Right atrium auricular region (tissue), 2 donors: ENCODE data around the gene WASHC4. TPM values are rescaled to one million over a fixed set of nuclear protein-coding genes. Genes with fewer than 3 reads are reported as not detected.

Experiments used
- DNase-seq: peaks from one replicate; pipeline ENCODE4 v3.0.0-alpha.2; 2019; ENCODE audit warnings: low spot score
- H3K27ac ChIP-seq, 2 donors: fragments of 200-600 bp; sonication (generic); 1 replicate in 1 of 2; 2 replicates in 1 of 2; pipeline ENCODE4 v1.5.1; 2016 to 2019
- H3K27me3 ChIP-seq, 2 donors: fragments of 200-600 bp; sonication (generic); one replicate each; pipeline versions ENCODE4 v1.5.1 to v1.6.0; 2017 to 2019
- H3K36me3 ChIP-seq: fragments of 200-600 bp; sonication (generic); one replicate; pipeline ENCODE4 v1.5.1; 2016
- H3K4me1 ChIP-seq, 2 donors: fragments of 200-600 bp; sonication (generic); one replicate each; pipeline versions ENCODE4 v1.5.1 to v1.6.0; 2017 to 2019
- H3K4me3 ChIP-seq, 2 donors: fragments of 200-600 bp; sonication (generic); 1 replicate in 1 of 2; 2 replicates in 1 of 2; pipeline ENCODE4 v1.5.1; 2017 to 2019; ENCODE audit warnings: mild to moderate bottlenecking in 1 of 2, moderate library complexity in 1 of 2
- H3K9me3 ChIP-seq, 2 donors: fragments of 200-600 bp; sonication (generic); one replicate each; pipeline ENCODE4 v1.5.1; 2019
- total RNA-seq, 2 donors: library from RNA; depleted of rRNA; stranded (reverse); fragments of >200 nt; gene quantifications; one replicate each; pipeline ENCODE4 v1.1.0, GENCODE V29; 2016
- TF ChIP-seq, protein P1 (sequence below), 2 donors: fragments of 200-600 bp; sonication (generic); IDR thresholded peaks; one replicate each; pipeline ENCODE4 v1.5.1; 2019; ENCODE audit warnings: antibody characterized with exemption in 2 of 2

WASHC4 gene, protein sequence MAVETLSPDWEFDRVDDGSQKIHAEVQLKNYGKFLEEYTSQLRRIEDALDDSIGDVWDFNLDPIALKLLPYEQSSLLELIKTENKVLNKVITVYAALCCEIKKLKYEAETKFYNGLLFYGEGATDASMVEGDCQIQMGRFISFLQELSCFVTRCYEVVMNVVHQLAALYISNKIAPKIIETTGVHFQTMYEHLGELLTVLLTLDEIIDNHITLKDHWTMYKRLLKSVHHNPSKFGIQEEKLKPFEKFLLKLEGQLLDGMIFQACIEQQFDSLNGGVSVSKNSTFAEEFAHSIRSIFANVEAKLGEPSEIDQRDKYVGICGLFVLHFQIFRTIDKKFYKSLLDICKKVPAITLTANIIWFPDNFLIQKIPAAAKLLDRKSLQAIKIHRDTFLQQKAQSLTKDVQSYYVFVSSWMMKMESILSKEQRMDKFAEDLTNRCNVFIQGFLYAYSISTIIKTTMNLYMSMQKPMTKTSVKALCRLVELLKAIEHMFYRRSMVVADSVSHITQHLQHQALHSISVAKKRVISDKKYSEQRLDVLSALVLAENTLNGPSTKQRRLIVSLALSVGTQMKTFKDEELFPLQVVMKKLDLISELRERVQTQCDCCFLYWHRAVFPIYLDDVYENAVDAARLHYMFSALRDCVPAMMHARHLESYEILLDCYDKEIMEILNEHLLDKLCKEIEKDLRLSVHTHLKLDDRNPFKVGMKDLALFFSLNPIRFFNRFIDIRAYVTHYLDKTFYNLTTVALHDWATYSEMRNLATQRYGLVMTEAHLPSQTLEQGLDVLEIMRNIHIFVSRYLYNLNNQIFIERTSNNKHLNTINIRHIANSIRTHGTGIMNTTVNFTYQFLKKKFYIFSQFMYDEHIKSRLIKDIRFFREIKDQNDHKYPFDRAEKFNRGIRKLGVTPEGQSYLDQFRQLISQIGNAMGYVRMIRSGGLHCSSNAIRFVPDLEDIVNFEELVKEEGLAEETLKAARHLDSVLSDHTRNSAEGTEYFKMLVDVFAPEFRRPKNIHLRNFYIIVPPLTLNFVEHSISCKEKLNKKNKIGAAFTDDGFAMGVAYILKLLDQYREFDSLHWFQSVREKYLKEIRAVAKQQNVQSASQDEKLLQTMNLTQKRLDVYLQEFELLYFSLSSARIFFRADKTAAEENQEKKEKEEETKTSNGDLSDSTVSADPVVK
- 10 to 100 TPM; 19.5 to 23.8 TPM for total RNA-seq

DNA sequence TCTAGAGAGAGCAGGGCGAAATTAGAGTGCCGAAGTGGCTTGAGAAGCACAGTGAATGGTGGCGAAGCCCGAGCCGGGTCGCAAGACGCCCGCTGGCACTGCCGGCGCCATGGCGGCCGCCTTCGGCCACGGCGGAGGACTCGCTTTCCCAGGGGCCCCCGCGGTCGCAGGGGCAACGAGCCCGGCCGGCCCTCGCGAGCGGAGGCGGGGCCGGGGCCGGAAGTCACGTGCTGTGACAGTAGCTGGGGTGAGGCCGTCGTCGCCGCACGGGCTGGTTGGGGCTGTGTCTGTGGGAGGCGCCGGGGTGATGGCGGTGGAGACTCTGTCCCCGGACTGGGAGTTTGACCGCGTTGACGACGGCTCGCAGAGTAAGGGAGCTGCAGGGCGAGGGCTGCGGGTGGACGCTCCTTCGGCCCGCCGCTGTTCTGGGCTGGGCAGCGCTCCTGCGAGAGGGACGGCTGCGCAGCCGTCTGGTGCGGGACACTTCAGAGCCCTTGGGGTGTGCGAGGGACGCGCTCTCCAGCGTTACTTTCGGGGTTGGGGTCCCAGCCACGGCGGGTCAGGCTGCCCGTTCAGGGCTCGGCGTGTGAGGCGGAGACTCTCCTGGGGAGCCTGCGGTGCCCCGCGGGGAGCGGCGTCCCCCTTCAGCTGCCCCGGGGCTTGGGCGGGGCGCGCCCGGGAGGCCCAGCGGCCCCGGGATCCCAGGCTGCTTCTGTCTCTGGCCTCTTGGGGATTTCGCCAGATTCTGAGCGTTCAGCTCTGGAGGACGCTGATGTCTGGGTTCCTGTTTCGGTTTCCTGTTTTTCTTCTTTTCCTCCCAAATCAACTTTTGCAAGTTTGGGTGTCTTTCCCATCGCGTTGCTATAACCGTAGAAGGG is at the start of gene WASHC4:
Gene WASHC4 (plus strand): TSS at position 238 of the 878 bp plus-strand sequence. CDS start 70 bp downstream, at position 308.
- Histone ChIP-seq H3K4me3 (peak within 1 kb of the TSS; percentile 81 to 98), H3K27ac (peak within 1 kb of the TSS; percentile 95 to 98), H3K27me3 (no peaks in the 10 kb centered on the region), H3K9me3 (no peaks in the 10 kb centered on the region), H3K36me3 (peaks cover 8% of the 10 kb centered on the region), H3K4me1 (peaks cover 0 to 39% of the 10 kb centered on the region in 2 donors)
- TF ChIP-seq, protein P1, sequence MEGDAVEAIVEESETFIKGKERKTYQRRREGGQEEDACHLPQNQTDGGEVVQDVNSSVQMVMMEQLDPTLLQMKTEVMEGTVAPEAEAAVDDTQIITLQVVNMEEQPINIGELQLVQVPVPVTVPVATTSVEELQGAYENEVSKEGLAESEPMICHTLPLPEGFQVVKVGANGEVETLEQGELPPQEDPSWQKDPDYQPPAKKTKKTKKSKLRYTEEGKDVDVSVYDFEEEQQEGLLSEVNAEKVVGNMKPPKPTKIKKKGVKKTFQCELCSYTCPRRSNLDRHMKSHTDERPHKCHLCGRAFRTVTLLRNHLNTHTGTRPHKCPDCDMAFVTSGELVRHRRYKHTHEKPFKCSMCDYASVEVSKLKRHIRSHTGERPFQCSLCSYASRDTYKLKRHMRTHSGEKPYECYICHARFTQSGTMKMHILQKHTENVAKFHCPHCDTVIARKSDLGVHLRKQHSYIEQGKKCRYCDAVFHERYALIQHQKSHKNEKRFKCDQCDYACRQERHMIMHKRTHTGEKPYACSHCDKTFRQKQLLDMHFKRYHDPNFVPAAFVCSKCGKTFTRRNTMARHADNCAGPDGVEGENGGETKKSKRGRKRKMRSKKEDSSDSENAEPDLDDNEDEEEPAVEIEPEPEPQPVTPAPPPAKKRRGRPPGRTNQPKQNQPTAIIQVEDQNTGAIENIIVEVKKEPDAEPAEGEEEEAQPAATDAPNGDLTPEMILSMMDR (IDR thresholded peaks at IDR 0.05) = no peak
- DNase-seq = peak; percentile 94

DNA sequence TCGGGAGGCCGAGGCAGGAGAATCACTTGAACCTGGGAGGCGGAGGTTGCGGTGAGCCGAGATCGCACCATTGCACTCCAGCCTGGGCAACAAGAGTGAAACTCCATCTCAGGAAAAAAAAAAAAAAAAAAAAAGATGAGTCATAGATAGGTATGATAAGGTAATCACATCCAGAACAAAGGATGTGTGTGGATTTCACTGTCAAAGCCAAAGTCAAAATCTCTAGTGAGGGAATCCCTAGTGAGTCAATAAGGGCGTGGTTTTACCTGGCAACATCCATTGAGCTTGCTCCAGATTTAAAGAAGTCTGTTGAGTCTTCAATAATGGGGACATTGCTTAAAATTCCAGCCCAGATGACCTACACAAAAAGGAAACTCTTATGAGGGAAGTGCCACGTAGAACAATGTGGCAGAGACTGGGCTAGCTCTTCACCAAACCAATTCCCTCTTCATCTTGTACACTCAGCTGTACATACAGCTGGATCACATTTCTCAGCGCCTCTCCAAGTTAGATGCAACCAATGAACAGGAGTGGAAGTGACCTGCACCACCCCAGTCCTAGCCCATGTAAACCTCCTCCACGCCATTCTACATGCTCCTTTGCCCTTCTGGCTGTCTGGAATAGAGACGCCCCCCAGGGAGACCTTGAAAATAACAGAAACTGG is 46.7 kb upstream of the WASHC4 start:
- no peak overlapping the region for H3K27ac ChIP-seq
- no peak for DNase-seq
- no peak overlapping the region for H3K4me3 ChIP-seq
- H3K9me3 ChIP-seq = peaks cover 5 to 10% of the 10 kb centered on the region in 2 donors
- H3K36me3 ChIP-seq = peaks cover 5% of the 10 kb centered on the region
- TF ChIP-seq, protein P1 (IDR thresholded peaks at IDR 0.05) = no peak
- no peaks in the 10 kb centered on the region for H3K4me1 ChIP-seq
- H3K27me3 ChIP-seq = no peaks in the 10 kb centered on the region

DNA sequence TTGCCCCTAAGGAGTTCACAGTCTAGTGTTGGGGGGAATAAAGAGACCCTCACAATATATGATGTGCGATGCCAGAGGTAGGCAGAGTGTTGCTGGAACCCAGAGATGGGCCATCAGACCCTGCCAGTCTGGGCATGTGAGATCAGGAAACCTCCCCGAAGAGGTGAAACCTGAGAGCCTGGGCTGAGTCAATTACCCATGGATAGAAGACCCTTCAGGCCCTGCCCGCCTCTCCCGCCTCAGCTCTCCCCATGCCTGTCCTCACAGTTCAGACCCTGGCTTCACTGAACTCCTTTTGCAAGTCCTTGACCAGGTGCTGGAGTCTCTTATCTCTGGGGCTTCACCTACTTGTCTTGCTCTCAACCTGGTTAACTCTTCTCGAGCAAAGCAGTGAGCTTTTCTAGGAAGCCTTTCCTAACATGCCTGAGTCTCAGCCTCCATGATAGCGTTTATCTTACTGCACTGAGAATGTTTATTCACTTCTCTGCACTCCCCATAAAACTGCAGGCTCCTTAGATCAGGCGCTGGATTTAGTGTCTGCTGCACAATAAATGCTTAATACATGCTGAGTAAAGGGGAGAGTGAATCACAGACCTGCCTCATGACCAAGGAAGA is 42.9 kb upstream of the WASHC4 start:
- TF ChIP-seq, protein P1 (IDR thresholded peaks at IDR 0.05) = no peak
- peaks cover 5% of the 10 kb centered on the region for H3K36me3 ChIP-seq
- H3K27ac ChIP-seq = no peak overlapping the region

DNA sequence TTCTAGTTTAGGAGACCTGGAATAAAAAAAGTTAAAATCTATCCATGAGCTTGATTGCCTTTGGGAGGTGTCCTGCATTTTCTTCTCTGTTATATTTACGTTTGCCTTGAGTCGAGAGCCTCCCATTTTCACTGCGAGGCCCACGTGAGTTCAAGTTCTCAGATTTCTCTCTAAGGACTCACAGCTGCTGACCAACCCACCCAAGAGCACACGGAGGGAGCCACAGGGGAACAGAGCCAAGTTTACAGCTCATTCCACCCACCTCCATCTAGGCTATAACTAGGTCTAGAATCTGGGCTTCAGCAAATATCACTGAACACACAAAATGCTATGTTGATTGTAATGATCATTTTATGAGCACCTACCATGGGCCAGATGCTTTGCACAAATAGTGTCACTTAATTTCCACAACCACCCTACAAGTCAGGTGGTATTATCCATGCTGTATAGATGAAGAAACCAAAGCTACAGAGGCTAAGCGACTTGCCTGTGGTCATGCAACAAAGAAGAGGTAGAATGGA is 40.0 kb upstream of the WASHC4 start:
- Histone ChIP-seq H3K27me3 (no peaks in the 10 kb centered on the region), H3K36me3 (peaks cover 4% of the 10 kb centered on the region), H3K27ac (no peak overlapping the region), H3K9me3 (no peaks in the 10 kb centered on the region), H3K4me3 (no peak overlapping the region), H3K4me1 (no peaks in the 10 kb centered on the region)
- no peak for DNase-seq
- TF ChIP-seq, protein P1 (IDR thresholded peaks at IDR 0.05) = no peak

More for the DNA sequence above, 42.9 kb upstream of the WASHC4 start:
- no peak overlapping the region for H3K4me3 ChIP-seq
- DNase-seq = no peak
- no peaks in the 10 kb centered on the region for H3K27me3 ChIP-seq
- H3K4me1 ChIP-seq = no peaks in the 10 kb centered on the region
- H3K9me3 ChIP-seq = no peaks in the 10 kb centered on the region
